HG03280 (cell line): ENCODE results near the gene SRPK3.

Source experiments
- ATAC-seq: cut with Tn5 transposase; IDR thresholded peaks from one replicate; pipeline ENCODE4 v1.9.1; 2021; ENCODE audit warnings: mild to moderate bottlenecking, moderate library complexity; ENCODE audit not compliant: unreplicated experiment

Gene SRPK3

DNA sequence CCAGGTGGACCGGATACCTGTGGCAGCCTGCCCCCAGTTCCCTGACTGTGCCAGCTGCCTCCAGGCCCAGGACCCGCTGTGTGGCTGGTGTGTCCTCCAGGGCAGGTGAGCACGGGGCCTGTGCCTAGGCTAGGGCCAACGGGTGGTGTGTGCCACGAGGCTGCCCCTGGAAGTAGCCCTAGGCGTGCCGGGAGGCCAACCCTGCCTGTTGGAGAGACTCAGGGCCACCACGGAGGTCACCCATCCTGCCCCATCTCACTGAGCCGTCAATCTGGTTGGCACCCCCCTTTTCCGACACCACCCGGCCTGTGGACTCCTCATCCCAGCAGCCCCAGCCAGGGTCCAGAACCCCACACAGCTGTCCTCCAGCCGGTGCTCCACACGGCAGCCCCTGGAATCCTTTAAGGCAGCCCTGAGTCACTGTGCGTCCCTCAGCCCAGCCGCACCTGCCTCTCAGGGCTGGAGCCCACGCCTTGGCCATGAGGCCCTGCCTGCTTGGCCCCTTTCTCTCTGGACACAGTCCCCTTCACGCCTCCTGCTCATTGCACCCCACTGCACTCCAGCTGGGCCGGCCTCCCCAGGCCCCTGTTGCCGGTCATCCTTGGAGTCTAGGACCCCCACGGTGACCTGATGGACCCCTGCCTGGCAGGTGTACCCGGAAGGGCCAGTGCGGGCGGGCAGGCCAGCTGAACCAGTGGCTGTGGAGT lies 11.5 kb upstream of the SRPK3 start:
- ATAC-seq = no peak

GRCh38 chrX:153769865-153770600 lies 10.8 kb upstream of the SRPK3 start:
- no peak for ATAC-seq

- no peak for ATAC-seq
Measured at GRCh38 chrX:153770601-153771414, 10.0 kb upstream of the SRPK3 start.

DNA sequence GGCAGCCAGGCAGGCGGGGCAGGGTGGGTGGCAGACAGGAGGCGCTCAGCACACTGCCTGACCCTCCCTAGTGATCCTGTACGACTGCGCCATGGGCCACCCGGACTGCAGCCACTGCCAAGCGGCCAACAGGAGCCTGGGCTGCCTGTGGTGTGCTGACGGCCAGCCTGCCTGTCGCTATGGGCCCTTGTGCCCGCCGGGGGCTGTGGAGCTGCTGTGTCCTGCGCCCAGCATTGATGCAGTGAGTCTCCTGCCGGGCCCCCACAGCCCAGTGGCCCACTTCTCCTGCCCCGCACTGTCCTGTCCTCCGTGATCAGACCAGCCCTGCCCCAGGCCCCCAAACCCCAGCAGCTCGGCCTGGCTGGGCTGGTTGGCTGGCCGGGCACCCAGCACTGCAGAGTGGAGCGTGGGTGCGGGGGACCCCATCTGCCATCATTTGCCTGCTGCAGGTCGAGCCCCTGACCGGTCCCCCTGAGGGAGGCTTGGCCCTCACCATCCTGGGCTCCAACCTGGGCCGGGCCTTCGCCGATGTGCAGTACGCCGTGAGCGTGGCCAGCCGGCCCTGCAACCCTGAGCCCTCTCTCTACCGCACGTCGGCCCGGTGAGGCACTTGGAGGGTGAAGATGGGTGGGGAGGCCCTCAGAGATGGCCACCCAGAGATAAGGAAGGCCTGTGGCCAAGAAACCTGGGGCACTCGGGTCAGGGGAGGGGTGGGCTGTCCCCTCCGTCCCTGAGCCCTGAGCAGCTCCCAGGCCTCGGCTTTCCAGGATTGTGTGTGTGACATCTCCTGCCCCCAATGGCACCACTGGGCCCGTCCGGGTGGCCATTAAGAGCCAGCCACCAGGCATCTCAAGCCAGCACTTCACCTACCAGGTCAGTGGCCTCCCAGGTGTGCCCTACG lies 9.2 kb upstream of the SRPK3 start:
- no peak for ATAC-seq

- ATAC-seq = no peak
Measured at GRCh38 chrX:153772316-153773217, 8.3 kb upstream of the SRPK3 start.

DNA sequence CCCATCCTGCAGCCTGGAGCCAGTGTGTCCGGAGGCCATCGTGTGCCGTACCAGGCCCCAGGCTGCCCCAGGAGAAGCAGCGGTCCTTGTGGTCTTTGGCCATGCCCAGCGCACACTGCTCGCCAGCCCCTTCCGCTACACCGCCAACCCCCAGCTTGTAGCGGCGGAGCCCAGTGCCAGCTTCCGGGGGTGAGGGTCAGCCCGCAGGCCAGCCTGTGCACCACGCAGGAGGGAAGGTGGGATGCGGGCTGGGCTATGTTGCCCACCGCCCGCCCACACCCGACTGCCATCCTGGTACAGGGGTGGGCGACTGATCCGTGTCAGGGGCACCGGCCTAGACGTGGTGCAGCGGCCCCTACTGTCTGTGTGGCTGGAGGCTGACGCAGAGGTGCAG lies 7.6 kb upstream of the SRPK3 start:
- ATAC-seq = no peak

GRCh38 chrX:153773741-153774575 lies 6.9 kb upstream of the SRPK3 start:
- ATAC-seq = no peak

DNA sequence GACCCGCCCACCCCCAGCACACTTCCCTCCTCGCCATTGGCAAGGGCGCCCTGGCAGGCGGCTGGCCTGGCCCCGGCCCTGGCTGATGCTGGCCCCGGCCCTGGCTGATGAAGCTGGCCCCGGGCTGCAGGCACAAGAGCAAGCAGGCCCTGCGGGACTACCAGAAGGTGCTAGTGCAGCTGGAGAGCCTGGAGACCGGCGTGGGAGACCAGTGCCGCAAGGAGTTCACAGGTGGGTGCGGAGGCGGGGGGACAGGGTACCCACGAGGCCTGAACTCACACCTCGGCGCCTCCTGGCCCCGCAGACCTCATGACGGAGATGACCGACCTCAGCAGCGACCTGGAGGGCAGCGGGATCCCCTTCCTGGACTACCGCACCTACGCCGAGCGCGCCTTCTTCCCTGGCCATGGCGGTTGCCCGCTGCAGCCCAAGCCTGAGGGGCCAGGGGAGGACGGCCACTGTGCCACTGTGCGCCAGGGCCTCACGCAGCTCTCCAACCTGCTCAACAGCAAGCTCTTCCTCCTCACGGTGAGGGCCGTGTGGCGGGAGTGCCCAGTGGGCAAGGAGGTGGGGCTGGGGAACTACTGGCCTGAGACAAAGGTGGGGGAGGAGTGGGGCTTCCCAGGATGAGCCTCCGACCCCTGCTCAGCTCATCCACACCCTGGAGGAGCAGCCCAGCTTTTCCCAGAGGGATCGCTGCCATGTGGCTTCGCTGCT lies 6.1 kb upstream of the SRPK3 start:
- no peak for ATAC-seq

- no peak for ATAC-seq
Measured at GRCh38 chrX:153775293-153776119, 5.3 kb upstream of the SRPK3 start.

GRCh38 chrX:153776120-153776599 lies 4.7 kb upstream of the SRPK3 start:
- no peak for ATAC-seq

- ATAC-seq = no peak
Measured at GRCh38 chrX:153776611-153777045, 4.2 kb upstream of the SRPK3 start.

DNA sequence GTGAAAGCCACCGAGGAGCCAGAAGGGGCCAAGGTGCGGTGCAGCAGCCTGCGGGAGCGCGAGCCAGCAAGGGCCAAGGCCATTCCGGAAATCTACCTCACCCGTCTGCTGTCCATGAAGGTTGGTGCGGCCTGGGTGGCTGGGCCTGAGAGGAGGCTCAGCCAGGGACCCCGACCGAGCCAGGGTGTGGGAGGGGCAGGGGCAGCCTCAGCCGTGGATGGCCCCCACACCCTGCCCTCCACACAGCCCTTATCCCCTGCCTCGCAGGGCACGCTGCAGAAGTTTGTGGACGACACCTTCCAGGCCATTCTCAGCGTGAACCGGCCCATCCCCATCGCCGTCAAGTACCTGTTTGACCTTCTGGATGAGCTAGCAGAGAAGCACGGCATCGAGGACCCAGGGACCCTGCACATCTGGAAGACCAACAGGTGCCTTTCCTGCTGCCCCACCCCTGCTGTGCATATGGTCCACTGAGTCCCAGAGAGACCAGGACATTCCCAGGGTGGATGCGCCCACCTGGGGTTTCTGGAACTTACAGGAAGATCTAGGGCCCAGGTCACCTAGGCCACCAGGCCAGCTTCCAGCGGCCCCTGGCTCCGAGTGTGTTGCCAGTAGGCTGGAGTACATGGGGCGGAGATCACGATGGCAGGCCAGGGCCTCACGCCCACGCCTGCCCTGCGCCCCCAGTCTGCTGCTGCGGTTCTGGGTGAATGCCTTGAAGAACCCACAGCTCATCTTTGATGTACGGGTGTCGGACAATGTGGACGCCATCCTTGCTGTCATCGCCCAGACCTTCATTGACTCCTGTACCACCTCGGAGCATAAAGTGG lies 3.4 kb upstream of the SRPK3 start:
- ATAC-seq = no peak

GRCh38 chrX:153778181-153778580 lies 2.7 kb upstream of the SRPK3 start:
- no peak for ATAC-seq

DNA sequence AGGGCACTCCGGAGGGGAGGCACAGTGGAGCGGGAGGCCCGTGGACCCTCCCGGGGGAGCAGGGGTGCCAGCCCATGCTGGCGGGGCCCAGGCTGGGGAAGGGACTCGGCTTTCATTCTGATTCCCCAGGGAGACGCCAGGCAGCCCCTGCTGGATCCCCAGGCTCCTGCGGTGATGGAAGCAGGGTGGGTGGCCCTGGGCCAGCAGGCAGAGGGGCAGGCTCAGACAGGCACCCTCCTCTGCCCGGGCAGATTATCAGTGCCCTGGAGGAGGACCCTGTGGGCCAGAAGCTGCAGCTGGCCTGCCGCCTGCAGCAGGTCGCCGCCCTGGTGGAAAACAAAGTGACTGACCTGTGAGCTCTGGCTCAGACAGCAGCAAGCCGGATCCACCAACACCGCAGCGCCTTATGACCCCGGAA lies 2.1 kb upstream of the SRPK3 start:
- ATAC-seq = no peak

DNA sequence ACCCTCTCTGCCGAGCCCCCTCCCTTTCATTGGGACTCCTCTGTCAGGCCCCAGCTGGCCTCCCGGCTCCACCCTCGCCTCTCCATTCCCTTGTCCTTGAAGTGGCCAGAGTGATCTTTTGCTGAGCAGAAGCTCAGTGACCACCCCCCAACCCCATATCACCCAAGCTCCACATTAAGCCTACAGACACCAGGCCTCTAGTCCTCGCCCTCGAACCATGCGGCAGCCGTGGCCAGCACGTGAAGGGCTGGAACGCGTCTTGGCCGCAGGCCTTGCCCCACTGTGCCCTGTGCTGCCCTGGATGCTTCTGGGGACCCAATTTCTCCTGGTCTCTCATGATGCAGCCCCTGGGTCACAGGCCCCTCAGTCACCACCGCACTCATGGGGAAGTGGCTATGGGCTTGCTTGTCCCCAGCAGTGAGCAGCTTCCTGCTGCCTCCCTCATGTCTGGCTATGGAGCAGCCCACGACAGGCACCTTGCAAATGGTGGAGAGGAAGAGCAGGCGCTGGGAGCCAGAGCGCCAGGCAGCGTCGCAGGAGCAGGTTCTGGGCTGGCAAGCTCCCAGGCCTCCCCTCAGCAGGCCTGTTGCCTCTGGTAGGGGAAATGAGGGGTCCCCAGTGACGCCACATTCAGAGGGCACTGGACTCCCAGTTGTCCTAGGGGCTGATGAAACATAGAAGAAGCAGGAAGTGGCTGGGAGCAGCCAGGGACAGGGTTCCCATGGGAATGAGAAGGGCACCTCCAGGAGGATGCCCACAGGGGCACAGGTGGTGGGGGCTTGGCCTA lies 757 bp upstream of the SRPK3 start:
- no peak for ATAC-seq
